Measurements from ENCODE around the gene IL25.

Gene IL25

GRCh38 chr14:23346693-23347405, 25.8 kb upstream of the IL25 start:
- no peaks in the 10 kb centered on the region; the same call in 1 of the 2 replicates for H3K27me3 ChIP-seq (replicated peaks; ENCODE audit: control insufficient read depth, insufficient read depth, low read length)

GRCh38 chr14:23347406-23348296, 25.0 kb upstream of the IL25 start:
- Histone ChIP-seq H3K4me3 (replicated peaks; ENCODE audit: low read depth, low read length) (no peak overlapping the region), H3K36me3 (ENCODE audit: control insufficient read depth, insufficient read depth, low read length) (no peaks in the 10 kb centered on the region), H3K27me3 (replicated peaks; ENCODE audit: control insufficient read depth, insufficient read depth, low read length) (no peaks in the 10 kb centered on the region; the same call in 1 of the 2 replicates)
- TF ChIP-seq, protein P1, sequence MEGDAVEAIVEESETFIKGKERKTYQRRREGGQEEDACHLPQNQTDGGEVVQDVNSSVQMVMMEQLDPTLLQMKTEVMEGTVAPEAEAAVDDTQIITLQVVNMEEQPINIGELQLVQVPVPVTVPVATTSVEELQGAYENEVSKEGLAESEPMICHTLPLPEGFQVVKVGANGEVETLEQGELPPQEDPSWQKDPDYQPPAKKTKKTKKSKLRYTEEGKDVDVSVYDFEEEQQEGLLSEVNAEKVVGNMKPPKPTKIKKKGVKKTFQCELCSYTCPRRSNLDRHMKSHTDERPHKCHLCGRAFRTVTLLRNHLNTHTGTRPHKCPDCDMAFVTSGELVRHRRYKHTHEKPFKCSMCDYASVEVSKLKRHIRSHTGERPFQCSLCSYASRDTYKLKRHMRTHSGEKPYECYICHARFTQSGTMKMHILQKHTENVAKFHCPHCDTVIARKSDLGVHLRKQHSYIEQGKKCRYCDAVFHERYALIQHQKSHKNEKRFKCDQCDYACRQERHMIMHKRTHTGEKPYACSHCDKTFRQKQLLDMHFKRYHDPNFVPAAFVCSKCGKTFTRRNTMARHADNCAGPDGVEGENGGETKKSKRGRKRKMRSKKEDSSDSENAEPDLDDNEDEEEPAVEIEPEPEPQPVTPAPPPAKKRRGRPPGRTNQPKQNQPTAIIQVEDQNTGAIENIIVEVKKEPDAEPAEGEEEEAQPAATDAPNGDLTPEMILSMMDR (IDR thresholded peaks at IDR 0.05; ENCODE audit: insufficient read depth, low read length, poor library complexity, severe bottlenecking): no peak
- no peak for DNase-seq (ENCODE audit: extremely low read depth, insufficient read length)

More at GRCh38 chr14:23346693-23347405, 25.8 kb upstream of the IL25 start:
- TF ChIP-seq, protein P1 (IDR thresholded peaks at IDR 0.05; ENCODE audit: insufficient read depth, low read length, poor library complexity, severe bottlenecking): no peak
- H3K4me3 ChIP-seq (replicated peaks; ENCODE audit: low read depth, low read length): no peak overlapping the region
- no peaks in the 10 kb centered on the region for H3K36me3 ChIP-seq (ENCODE audit: control insufficient read depth, insufficient read depth, low read length)
- no peak for DNase-seq (ENCODE audit: extremely low read depth, insufficient read length)

GRCh38 chr14:23348297-23348655, 24.3 kb upstream of the IL25 start:
- no peak for DNase-seq (ENCODE audit: extremely low read depth, insufficient read length)
- Histone ChIP-seq H3K36me3 (ENCODE audit: control insufficient read depth, insufficient read depth, low read length) (no peaks in the 10 kb centered on the region), H3K4me3 (replicated peaks; ENCODE audit: low read depth, low read length) (no peak overlapping the region), H3K27me3 (replicated peaks; ENCODE audit: control insufficient read depth, insufficient read depth, low read length) (peaks cover 2% of the 10 kb centered on the region)
- TF ChIP-seq, protein P1 (IDR thresholded peaks at IDR 0.05; ENCODE audit: insufficient read depth, low read length, poor library complexity, severe bottlenecking): no peak

GRCh38 chr14:23349156-23349845, 23.3 kb upstream of the IL25 start:
- no peak for DNase-seq (ENCODE audit: extremely low read depth, insufficient read length)
- no peak overlapping the region for H3K4me3 ChIP-seq (replicated peaks; ENCODE audit: low read depth, low read length)
- no peaks in the 10 kb centered on the region for H3K36me3 ChIP-seq (ENCODE audit: control insufficient read depth, insufficient read depth, low read length)
- peaks cover 6% of the 10 kb centered on the region for H3K27me3 ChIP-seq (replicated peaks; ENCODE audit: control insufficient read depth, insufficient read depth, low read length)
- TF ChIP-seq, protein P1 (IDR thresholded peaks at IDR 0.05; ENCODE audit: insufficient read depth, low read length, poor library complexity, severe bottlenecking): no peak

DNA sequence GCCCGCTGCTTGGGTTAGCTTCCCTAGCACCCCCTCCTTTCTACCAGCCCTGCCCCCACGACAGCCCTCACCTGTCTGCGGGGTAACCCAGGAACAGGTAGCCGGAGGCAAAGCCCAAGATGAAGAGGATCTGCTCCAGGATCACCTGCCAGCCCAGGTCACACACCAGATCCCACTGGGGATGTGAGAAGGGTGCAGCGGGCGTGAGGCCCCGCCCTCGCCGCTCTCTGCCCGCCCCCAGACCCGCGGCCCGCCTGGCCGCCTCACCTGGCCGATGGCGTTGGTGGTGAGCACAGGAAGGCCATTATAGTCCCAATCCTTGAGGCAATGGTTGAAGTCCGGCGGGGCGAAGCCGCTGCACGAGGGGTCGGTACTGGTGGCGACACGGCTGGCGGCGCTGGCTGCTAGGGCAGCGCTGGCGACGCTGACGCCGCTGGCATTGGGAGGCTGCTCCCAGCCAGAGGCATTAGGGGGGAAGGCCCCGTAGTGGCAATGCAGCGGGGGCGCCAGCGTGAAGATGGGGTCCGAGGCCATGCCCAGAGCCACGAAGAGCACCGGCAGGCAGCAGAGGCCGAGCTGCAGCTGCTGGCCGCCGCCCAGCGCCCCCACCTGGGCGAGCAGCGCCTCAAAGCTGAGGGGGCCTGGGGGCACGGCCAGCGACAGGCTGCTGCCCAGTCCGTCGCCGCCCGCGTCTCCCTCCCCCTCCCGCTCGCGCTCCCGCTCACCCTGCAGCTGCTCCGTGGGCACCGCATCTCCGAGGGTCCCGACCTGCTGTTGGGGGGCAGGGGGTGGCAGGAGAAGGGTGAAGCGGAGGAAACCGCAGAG, 20.7 kb upstream of the IL25 start:
- TF ChIP-seq, protein P1 (IDR thresholded peaks at IDR 0.05; ENCODE audit: insufficient read depth, low read length, poor library complexity, severe bottlenecking): no peak
- Histone ChIP-seq H3K27me3 (replicated peaks; ENCODE audit: control insufficient read depth, insufficient read depth, low read length) (peaks cover 7% of the 10 kb centered on the region), H3K4me3 (replicated peaks; ENCODE audit: low read depth, low read length) (no peak overlapping the region; the same call in 1 of the 2 replicates), H3K36me3 (ENCODE audit: control insufficient read depth, insufficient read depth, low read length) (no peaks in the 10 kb centered on the region)
- DNase-seq (ENCODE audit: extremely low read depth, insufficient read length): no peak

Data from GM06990 (cell line).